GM23338 (cell line): ENCODE results near the gene ABCA7. TPM values are rescaled to one million over a fixed set of nuclear protein-coding genes. Genes with fewer than 3 reads are reported as not detected.

ENCODE experiments used
- ATAC-seq: fragments of 200-7000 bp; cut with Tn5 transposase; 3 replicates; pipeline ENCODE4 v1.9.1; 2020
- DNase-seq: peaks from one replicate; pipeline ENCODE4 v3.0.0-alpha.2; 2015; ENCODE audit warnings: low spot score
- H2AFZ ChIP-seq: fragments of 200-600 bp; sonication (generic); 2 replicates; pipeline ENCODE4 v1.8.0; 2016; ENCODE audit warnings: antibody characterized with exemption, mild to moderate bottlenecking, moderate library complexity
- H3F3A ChIP-seq: fragments of 200-600 bp; sonication (generic); replicated peaks from 2 replicates; pipeline ENCODE4 v1.8.0; 2017; ENCODE audit warnings: antibody characterized with exemption, mixed run types, low read depth
- H3K27ac ChIP-seq: fragments of 200-600 bp; sonication (generic); 2 replicates; pipeline ENCODE4 v1.6.1; 2016; ENCODE audit warnings: low read depth
- H3K27me3 ChIP-seq: fragments of 200-600 bp; sonication (generic); 2 replicates; pipeline ENCODE4 v1.8.0; 2016; ENCODE audit warnings: mild to moderate bottlenecking, mixed run types, moderate library complexity; ENCODE audit not compliant: insufficient read depth
- H3K36me3 ChIP-seq: fragments of 200-600 bp; sonication (generic); 2 replicates; pipeline ENCODE4 v1.8.0; 2016; ENCODE audit warnings: mild to moderate bottlenecking; ENCODE audit not compliant: insufficient read depth
- H3K4me1 ChIP-seq: fragments of 200-600 bp; sonication (generic); 2 replicates; pipeline ENCODE4 v1.8.0; 2016; ENCODE audit warnings: mild to moderate bottlenecking, moderate library complexity; ENCODE audit not compliant: insufficient read depth
- H3K4me2 ChIP-seq: fragments of 200-600 bp; sonication (generic); 2 replicates; pipeline ENCODE4 v1.7.1; 2017; ENCODE audit warnings: mixed run types
- H3K4me3 ChIP-seq: fragments of 200-600 bp; sonication (generic); 2 replicates; pipeline ENCODE4 v1.6.1; 2016; ENCODE audit warnings: mixed run types
- H3K79me2 ChIP-seq: fragments of 200-600 bp; sonication (generic); replicated peaks from 2 replicates; pipeline ENCODE4 v1.8.0; 2017; ENCODE audit warnings: mild to moderate bottlenecking; ENCODE audit not compliant: insufficient read depth
- H3K9me2 ChIP-seq: fragments of 200-600 bp; sonication (generic); 2 replicates; pipeline ENCODE4 v1.8.0; 2017; ENCODE audit not compliant: insufficient read depth
- H4K20me1 ChIP-seq: fragments of 200-600 bp; sonication (generic); replicated peaks from 2 replicates; pipeline ENCODE4 v1.8.0; 2017; ENCODE audit warnings: mild to moderate bottlenecking; ENCODE audit not compliant: insufficient read depth
- H3K27ac Mint-ChIP-seq: 2 replicates; pipeline ENCODE4 v1.8.0; 2020; ENCODE audit warnings: inconsistent platforms, mild to moderate bottlenecking, moderate library complexity, mixed read lengths
- H3K27me3 Mint-ChIP-seq: 3 replicates; pipeline ENCODE4 v1.8.0; 2022; ENCODE audit warnings: low read depth, mild to moderate bottlenecking, moderate library complexity, mixed read lengths, inconsistent platforms; ENCODE audit not compliant: insufficient read depth, poor library complexity
- H3K36me3 Mint-ChIP-seq: 3 replicates; pipeline ENCODE4 v1.8.0; 2021; ENCODE audit warnings: low read depth, mild to moderate bottlenecking, inconsistent platforms, moderate library complexity, mixed read lengths
- H3K4me1 Mint-ChIP-seq: 3 replicates; pipeline ENCODE4 v1.8.0; 2020; ENCODE audit warnings: mild to moderate bottlenecking, inconsistent platforms, mixed read lengths
- H3K4me3 Mint-ChIP-seq: 3 replicates; pipeline ENCODE4 v1.8.0; 2021; ENCODE audit warnings: moderate library complexity, mild to moderate bottlenecking, inconsistent platforms, mixed read lengths
- H3K9me3 Mint-ChIP-seq: 3 replicates; pipeline ENCODE4 v1.8.0; 2020; ENCODE audit warnings: moderate library complexity, mild to moderate bottlenecking, inconsistent platforms, mixed read lengths
- CREB1 ChIP-seq: fragments of 250-450 bp; sonication (Bioruptor Pico); IDR thresholded peaks from 2 replicates; pipeline ENCODE4 v1.5.0; 2020; ENCODE audit warnings: low read depth, mild to moderate bottlenecking, moderate library complexity
- CTCF ChIP-seq, 2 experiments: fragments of 200-600 bp in 1 of 2; sonication (generic) in 1 of 2; conservative IDR thresholded peaks; 2 replicates each; pipeline versions ENCODE4 v1.5.1 to v1.6.1; 2016 to 2017; ENCODE audit warnings: antibody characterized with exemption in 2 of 2, low read depth in 2 of 2, mild to moderate bottlenecking in 2 of 2, moderate library complexity in 1 of 2
- ETS1 ChIP-seq: IDR thresholded peaks from 2 replicates; pipeline ENCODE4 v1.6.1; 2016; ENCODE audit warnings: antibody characterized with exemption
- EZH2 ChIP-seq: fragments of 200-600 bp; sonication (generic); IDR thresholded peaks from one replicate; pipeline ENCODE4 v1.8.0; 2017; ENCODE audit warnings: antibody characterized with exemption, mild to moderate bottlenecking, low read depth; ENCODE audit not compliant: unreplicated experiment
- EZH2phosphoT487 ChIP-seq: fragments of 200-600 bp; sonication (generic); IDR thresholded peaks from one replicate; pipeline ENCODE4 v1.8.1; 2018; ENCODE audit warnings: antibody characterized with exemption; ENCODE audit not compliant: unreplicated experiment
- JUNB ChIP-seq: IDR thresholded peaks from one replicate; pipeline ENCODE4 v1.6.1; 2016; ENCODE audit warnings: antibody characterized with exemption; ENCODE audit not compliant: unreplicated experiment
- NANOG ChIP-seq: IDR thresholded peaks from 2 replicates; pipeline ENCODE4 v1.6.1; 2016; ENCODE audit warnings: antibody characterized with exemption, borderline replicate concordance
- POLR2AphosphoS5 ChIP-seq: IDR thresholded peaks from 2 replicates; pipeline ENCODE4 v1.6.1; 2016; ENCODE audit warnings: antibody characterized with exemption, low read depth
- REST ChIP-seq: IDR thresholded peaks from one replicate; pipeline ENCODE4 v1.6.1; 2018; ENCODE audit warnings: antibody characterized with exemption; ENCODE audit not compliant: unreplicated experiment
- STAT1 ChIP-seq: IDR thresholded peaks from one replicate; pipeline ENCODE4 v1.6.1; 2016; ENCODE audit warnings: antibody characterized with exemption; ENCODE audit not compliant: unreplicated experiment
- ZNF114 ChIP-seq: fragments of 250-450 bp; sonication (Bioruptor Pico); IDR thresholded peaks from 2 replicates; pipeline ENCODE4 v1.5.0; 2020; ENCODE audit warnings: mild to moderate bottlenecking, moderate library complexity
- ZNF331 ChIP-seq: fragments of 250-450 bp; sonication (Bioruptor Pico); IDR thresholded peaks from 2 replicates; pipeline ENCODE4 v1.5.0; 2020; ENCODE audit warnings: low read depth, mild to moderate bottlenecking, moderate library complexity
- ZNF462 ChIP-seq: fragments of 250-450 bp; sonication (Bioruptor Pico); IDR thresholded peaks from 2 replicates; pipeline ENCODE4 v1.5.0; 2020; ENCODE audit warnings: mild to moderate bottlenecking, moderate library complexity
- polyA plus RNA-seq: library from polyadenylated mRNA; unstranded; fragments of >200 nt; fragmentation: Nextera tagmentation; extraction: Ambion mirVana; gene quantifications from 2 replicates; pipeline ENCODE4 v1.2.1, GENCODE V29; 2016
- total RNA-seq: library from RNA; depleted of rRNA; stranded (reverse); fragments of >200 nt; shearing (Covaris generic); gene quantifications from 2 replicates; pipeline ENCODE4 v1.2.3, GENCODE V29; 2014

ABCA7 gene
- total and polyA plus RNA-seq, 2 experiments from 2014 or later = 22.2 to 27.4 TPM

GRCh38 chr19:1041835-1042685 is 2.2 kb downstream of the ABCA7 start:
- Histone ChIP-seq H3K4me1 (peaks cover 10% of the 10 kb centered on the region), H3F3A (peaks cover 31% of the 10 kb centered on the region), H3K4me3 (no peak overlapping the region), H3K4me2 (no peak overlapping the region), H3K27ac (no peak overlapping the region), H2AFZ (no peak overlapping the region), H3K79me2 (no peaks in the 10 kb centered on the region), H4K20me1 (no peaks in the 10 kb centered on the region; the same call in 1 of the 2 replicates), H3K36me3 (peaks cover 9% of the 10 kb centered on the region; the same call in 1 of the 2 replicates), H3K27me3 (no peaks in the 10 kb centered on the region), H3K9me2 (no peaks in the 10 kb centered on the region)
- H3K4me3 Mint-ChIP-seq = no peak overlapping the region
- DNase-seq = no peak
- peaks cover 34% of the 10 kb centered on the region for H3K27me3 Mint-ChIP-seq
- TF ChIP-seq CTCF (conservative IDR thresholded peaks at IDR 0.05; ENCODE audit: low read depth in 2 of 2) = no peak
- no peak for TF ChIP-seq JUNB
- no peak for TF ChIP-seq REST
- TF ChIP-seq NANOG = no peak
- no peak for TF ChIP-seq EZH2
- TF ChIP-seq POLR2AphosphoS5 = no peak
- no peak for TF ChIP-seq STAT1
- TF ChIP-seq ZNF114 = no peak
- TF ChIP-seq EZH2phosphoT487 = no peak
- TF ChIP-seq ZNF331 = no peak
- no peak for TF ChIP-seq ETS1
- no peak for TF ChIP-seq ZNF462 (CRISPR knock-in tag)
- no peak for TF ChIP-seq CREB1 (CRISPR knock-in tag)
- no peak for ATAC-seq
- H3K4me1 Mint-ChIP-seq = peaks cover 15% of the 10 kb centered on the region
- peaks cover 4% of the 10 kb centered on the region; the same call in 1 of the 3 replicates for H3K9me3 Mint-ChIP-seq
- H3K27ac Mint-ChIP-seq = no peak overlapping the region
- H3K36me3 Mint-ChIP-seq = peaks cover 29% of the 10 kb centered on the region
